SK-N-SH treated with all-trans-retinoic acid at 6 μM for 48 hours (cell line): ENCODE results near the gene IQCH.

Experiments
- ATAC-seq: fragments of 200-7000 bp; cut with Tn5 transposase; 3 replicates; pipeline ENCODE4 v1.9.1; 2020; ENCODE audit warnings: mild to moderate bottlenecking, moderate library complexity
- ARNTL ChIP-seq: fragments of 450-650 bp; formaldehyde crosslinking; IDR thresholded peaks from 2 replicates; pipeline ENCODE4 v1.5.0; 2020; ENCODE audit warnings: low read depth, mild to moderate bottlenecking, moderate library complexity, borderline replicate concordance
- BACH2 ChIP-seq: fragments of 250-450 bp; sonication (Bioruptor Pico); IDR thresholded peaks from 2 replicates; pipeline ENCODE4 v1.9.0; 2021; ENCODE audit warnings: mild to moderate bottlenecking, borderline replicate concordance
- CREB5 ChIP-seq: fragments of 250-450 bp; sonication (Bioruptor Pico); IDR thresholded peaks from 2 replicates; pipeline ENCODE4 v1.5.1; 2020; ENCODE audit warnings: low read depth, mild to moderate bottlenecking, moderate library complexity
- CSDC2 ChIP-seq: fragments of 250-450 bp; sonication (Bioruptor Pico); IDR thresholded peaks from 2 replicates; pipeline ENCODE4 v1.5.0; 2020; ENCODE audit warnings: mild to moderate bottlenecking, moderate library complexity
- ESRRG ChIP-seq: fragments of 250-450 bp; sonication (Bioruptor Pico); IDR thresholded peaks from 2 replicates; pipeline ENCODE4 v1.6.1; 2021; ENCODE audit warnings: mild to moderate bottlenecking
- GLIS3 ChIP-seq: fragments of 250-450 bp; sonication (Bioruptor Pico); IDR thresholded peaks from 2 replicates; pipeline ENCODE4 v1.5.0; 2020; ENCODE audit warnings: mild to moderate bottlenecking, moderate library complexity
- OSR1 ChIP-seq: fragments of 250-450 bp; sonication (Bioruptor Pico); IDR thresholded peaks from 2 replicates; pipeline ENCODE4 v1.8.0; 2022; ENCODE audit warnings: moderate library complexity, mild to moderate bottlenecking, inconsistent platforms
- POU6F1 ChIP-seq: fragments of 250-450 bp; sonication (Bioruptor Pico); IDR thresholded peaks from 2 replicates; pipeline ENCODE4 v1.8.0; 2021; ENCODE audit warnings: low read depth, mild to moderate bottlenecking, moderate library complexity, borderline replicate concordance
- SNAI2 ChIP-seq: fragments of 250-450 bp; sonication (Bioruptor Pico); IDR thresholded peaks from 2 replicates; pipeline ENCODE4 v1.5.0; 2020; ENCODE audit warnings: mild to moderate bottlenecking, moderate library complexity
- TOX ChIP-seq: fragments of 250-450 bp; sonication (Bioruptor Pico); IDR thresholded peaks from 2 replicates; pipeline ENCODE4 v1.8.0; 2021; ENCODE audit warnings: mild to moderate bottlenecking, moderate library complexity, borderline replicate concordance
- TSHZ2 ChIP-seq: fragments of 250-450 bp; sonication (Bioruptor Pico); IDR thresholded peaks from 2 replicates; pipeline ENCODE4 v1.5.0; 2020; ENCODE audit warnings: mild to moderate bottlenecking, moderate library complexity
- ZC3H10 ChIP-seq: fragments of 250-450 bp; sonication (Bioruptor Pico); IDR thresholded peaks from 2 replicates; pipeline ENCODE4 v1.5.1; 2021; ENCODE audit warnings: mild to moderate bottlenecking, moderate library complexity
- ZFP3 ChIP-seq: fragments of 250-450 bp; sonication (Bioruptor Pico); IDR thresholded peaks from 2 replicates; pipeline ENCODE4 v1.5.0; 2020; ENCODE audit warnings: mild to moderate bottlenecking, moderate library complexity
- ZFP30 ChIP-seq: fragments of 450-650 bp; formaldehyde crosslinking; IDR thresholded peaks from 2 replicates; pipeline ENCODE4 v1.5.0; 2022; ENCODE audit warnings: mild to moderate bottlenecking, moderate library complexity
- ZNF565 ChIP-seq: fragments of 450-650 bp; formaldehyde crosslinking; conservative IDR thresholded peaks from 2 replicates; pipeline ENCODE4 v1.5.0; 2020; ENCODE audit warnings: low read depth, mild to moderate bottlenecking, moderate library complexity
- ZNF70 ChIP-seq: fragments of 450-650 bp; formaldehyde crosslinking; IDR thresholded peaks from 2 replicates; pipeline ENCODE4 v1.5.0; 2020; ENCODE audit warnings: mild to moderate bottlenecking, moderate library complexity
- ZNF8 ChIP-seq: fragments of 450-650 bp; formaldehyde crosslinking; IDR thresholded peaks from 2 replicates; pipeline ENCODE4 v1.5.0; 2020; ENCODE audit warnings: mild to moderate bottlenecking, moderate library complexity

IQCH gene

DNA sequence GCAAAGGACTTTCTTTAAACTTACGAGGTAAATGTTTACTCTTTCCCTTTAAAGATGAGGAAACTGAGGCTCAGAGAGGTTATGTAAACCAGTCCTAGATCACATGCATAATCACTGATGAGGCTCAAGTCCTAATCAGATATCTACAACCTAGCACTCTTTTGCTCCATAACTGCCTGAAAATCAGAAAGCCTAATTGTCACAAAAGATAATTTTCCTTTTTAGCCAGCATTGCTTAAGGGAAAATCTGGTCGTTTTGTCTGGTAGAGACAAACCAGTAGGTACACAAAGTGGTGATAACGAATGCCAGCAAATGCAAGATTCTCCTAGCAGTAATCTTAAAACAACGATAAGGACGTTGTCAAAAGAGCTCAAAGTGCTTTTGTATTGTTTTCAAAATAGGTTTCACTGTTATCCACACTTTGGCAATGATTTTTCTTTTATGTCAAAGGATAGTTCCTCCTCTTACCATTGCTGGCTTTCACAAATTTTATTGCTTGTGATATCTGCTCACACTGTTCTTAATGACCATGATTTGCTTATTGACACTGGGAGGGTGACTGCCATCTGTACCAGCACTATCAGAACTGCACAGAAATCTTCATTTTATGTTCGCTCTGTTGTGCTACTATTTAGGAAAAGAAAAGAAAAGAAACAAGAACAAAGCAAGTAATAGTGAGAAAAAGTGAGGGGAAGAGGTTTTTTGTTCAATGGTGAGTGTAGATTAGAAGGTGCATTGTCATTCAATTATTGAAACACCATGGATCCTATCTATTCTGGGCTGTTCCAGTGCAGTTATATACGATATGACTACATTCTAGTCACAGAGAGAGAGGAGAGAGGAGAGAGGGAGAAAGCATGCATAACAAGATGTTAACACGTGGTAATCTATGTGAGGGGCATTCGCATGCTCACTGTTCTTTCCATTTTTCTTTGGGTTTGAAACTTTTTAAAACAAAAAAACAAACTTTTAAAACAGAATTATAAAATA is 13.7 kb downstream of the IQCH start:
- TF ChIP-seq SNAI2 (no peak), TOX (CRISPR knock-in tag) (no peak), ZNF565 (no peak), BACH2 (CRISPR knock-in tag) (no peak), ZC3H10 (CRISPR knock-in tag) (no peak), ZFP3 (CRISPR knock-in tag) (no peak), ARNTL (CRISPR knock-in tag) (no peak), ZFP30 (no peak), TSHZ2 (CRISPR knock-in tag) (no peak), CREB5 (CRISPR knock-in tag) (no peak), OSR1 (CRISPR knock-in tag) (no peak), ESRRG (CRISPR knock-in tag) (no peak), POU6F1 (CRISPR knock-in tag) (no peak)
- ATAC-seq, result no peak

GRCh38 chr15:67274236-67274635 is 19.6 kb downstream of the IQCH start:
- TF ChIP-seq CREB5 (CRISPR knock-in tag) (no peak), POU6F1 (CRISPR knock-in tag) (no peak), TSHZ2 (CRISPR knock-in tag) (no peak), ZNF70 (CRISPR knock-in tag) (no peak), TOX (CRISPR knock-in tag) (no peak), CSDC2 (no peak), ARNTL (CRISPR knock-in tag) (no peak), OSR1 (CRISPR knock-in tag) (no peak), ZNF565 (no peak), SNAI2 (no peak)
- no peak for ATAC-seq

DNA sequence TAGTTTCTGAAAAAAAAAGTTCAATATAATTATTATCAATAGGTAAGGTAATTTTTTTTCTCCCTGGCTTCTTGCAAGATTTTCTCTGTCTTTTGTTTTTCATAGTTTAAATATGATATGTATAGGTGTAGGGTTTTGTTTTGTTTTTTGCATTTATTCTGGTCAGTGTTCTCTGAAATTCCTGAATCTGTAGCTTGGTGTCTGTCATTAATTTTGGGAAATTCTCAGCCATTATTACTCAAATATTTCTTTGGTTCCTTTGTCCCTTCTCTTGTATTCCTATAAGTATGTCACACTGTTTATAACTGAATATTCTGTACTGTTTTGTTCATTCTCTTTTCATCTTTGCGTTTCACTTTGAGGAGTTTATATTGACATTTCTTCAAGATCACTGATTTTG is 22.1 kb downstream of the IQCH start:
- no peak for ATAC-seq
- no peak for TF ChIP-seq ZC3H10 (CRISPR knock-in tag)
- no peak for TF ChIP-seq ZNF70 (CRISPR knock-in tag)
- no peak for TF ChIP-seq GLIS3 (CRISPR knock-in tag)
- TF ChIP-seq OSR1 (CRISPR knock-in tag), result no peak
- no peak for TF ChIP-seq ZNF8 (CRISPR knock-in tag)
- TF ChIP-seq TOX (CRISPR knock-in tag), result no peak
- no peak for TF ChIP-seq POU6F1 (CRISPR knock-in tag)
- no peak for TF ChIP-seq ZFP30
- no peak for TF ChIP-seq CSDC2
